Liver (tissue), 9 donors: Measurements from ENCODE around the gene TBC1D1. TPM values are rescaled to one million over a fixed set of nuclear protein-coding genes. Genes with fewer than 3 reads are reported as not detected.

Experiments used
- DNase-seq: peaks from one replicate; pipeline ENCODE4 v3.0.0-alpha.2; 2017; ENCODE audit warnings: low spot score
- H3K27ac ChIP-seq, 2 donors: one replicate each; pipeline ENCODE4 v1.7.0; 2013; ENCODE audit warnings: inconsistent platforms in 2 of 2, low read length in 2 of 2, control low read depth in 1 of 2, low read depth in 1 of 2, mild to moderate bottlenecking in 1 of 2
- H3K27me3 ChIP-seq, 4 donors: one replicate each; pipeline versions ENCODE4 v1.6.1 to v1.7.0; 2013; ENCODE audit warnings: low read length in 3 of 4, inconsistent platforms in 1 of 4, mild to moderate bottlenecking in 1 of 4, moderate library complexity in 1 of 4; ENCODE audit not compliant: control insufficient read depth in 4 of 4, insufficient read depth in 4 of 4
- H3K36me3 ChIP-seq, 4 donors: one replicate each; pipeline versions ENCODE4 v1.6.1 to v1.7.0; 2013; ENCODE audit warnings: low read length in 3 of 4, mild to moderate bottlenecking in 3 of 4, low read depth in 1 of 4, moderate library complexity in 1 of 4; ENCODE audit not compliant: control insufficient read depth in 4 of 4, insufficient read depth in 3 of 4
- H3K4me1 ChIP-seq, 4 donors: one replicate each; pipeline versions ENCODE4 v1.6.1 to v1.7.0; 2013; ENCODE audit warnings: low read length in 3 of 4, mild to moderate bottlenecking in 3 of 4, moderate library complexity in 1 of 4; ENCODE audit not compliant: control insufficient read depth in 4 of 4, insufficient read depth in 4 of 4
- H3K4me3 ChIP-seq, 3 donors: one replicate each; pipeline versions ENCODE4 v1.6.1 to v1.7.0; 2013; ENCODE audit warnings: low read length in 3 of 3, control low read depth in 1 of 3, low read depth in 1 of 3, mild to moderate bottlenecking in 1 of 3
- H3K9ac ChIP-seq, 2 donors: one replicate each; pipeline ENCODE4 v1.7.0; 2013; ENCODE audit warnings: low read length in 2 of 2, mild to moderate bottlenecking in 2 of 2, moderate library complexity in 2 of 2, control low read depth in 1 of 2, low read depth in 1 of 2
- H3K9me3 ChIP-seq, 4 donors: one replicate each; pipeline versions ENCODE4 v1.6.1 to v1.7.0; 2013; ENCODE audit warnings: low read length in 3 of 4; ENCODE audit not compliant: control insufficient read depth in 4 of 4
- ATF3 ChIP-seq: IDR thresholded peaks from 2 replicates; pipeline ENCODE4 v1.6.1; 2016; ENCODE audit warnings: antibody characterized with exemption
- CTCF ChIP-seq: fragments of 150-350 bp; IDR thresholded peaks from 2 replicates; pipeline ENCODE4 v1.5.1; 2017; ENCODE audit warnings: improper control_type of control experiment, low read depth, low read length; ENCODE audit not compliant: missing input control
- FOXA1 ChIP-seq: IDR thresholded peaks from 2 replicates; pipeline ENCODE4 v1.6.1; 2016; ENCODE audit warnings: antibody characterized with exemption
- FOXA2 ChIP-seq: IDR thresholded peaks from 2 replicates; pipeline ENCODE4 v1.6.1; 2016; ENCODE audit warnings: antibody characterized with exemption
- HNF4A ChIP-seq, 2 donors: conservative IDR thresholded peaks; 2 replicates each; pipeline ENCODE4 v1.6.1; 2016; ENCODE audit warnings: antibody characterized with exemption in 2 of 2, mild to moderate bottlenecking in 2 of 2
- JUND ChIP-seq, 2 donors: IDR thresholded peaks; 2 replicates each; pipeline ENCODE4 v1.6.1; 2016; ENCODE audit warnings: antibody characterized with exemption in 2 of 2
- MAX ChIP-seq: IDR thresholded peaks from 2 replicates; pipeline ENCODE4 v1.6.1; 2016; ENCODE audit warnings: antibody characterized with exemption
- NR2F2 ChIP-seq: IDR thresholded peaks from 2 replicates; pipeline ENCODE4 v1.6.1; 2016; ENCODE audit warnings: antibody characterized with exemption
- RXRA ChIP-seq, 2 donors: IDR thresholded peaks; 2 replicates each; pipeline ENCODE4 v1.6.1; 2017 to 2018; ENCODE audit warnings: antibody characterized with exemption in 2 of 2, mild to moderate bottlenecking in 1 of 2
- SP1 ChIP-seq: IDR thresholded peaks from 2 replicates; pipeline ENCODE4 v1.6.1; 2018; ENCODE audit warnings: antibody characterized with exemption, mild to moderate bottlenecking
- TAF1 ChIP-seq: conservative IDR thresholded peaks from 2 replicates; pipeline ENCODE4 v1.6.1; 2016; ENCODE audit warnings: antibody characterized with exemption, mild to moderate bottlenecking
- ZBTB33 ChIP-seq: IDR thresholded peaks from 2 replicates; pipeline ENCODE4 v1.6.1; 2016; ENCODE audit warnings: antibody characterized with exemption
- WGBS: extraction: QIAGEN DNeasy Blood & Tissue Kit; methylation state at CpG from one replicate; pipeline ENCODE4 v1.1.7; 2013; 5-methylcytosine and 5-hydroxymethylcytosine counted together
- polyA plus RNA-seq, 2 donors: library from polyadenylated mRNA; stranded (reverse) in 1 of 2; unstranded in 1 of 2; fragments of 200-250 nt in 1 of 2; fragments of >200 nt in 1 of 2; fragmentation: Nextera tagmentation in 1 of 2; extraction: Ambion mirVana in 1 of 2; gene quantifications; one replicate each; pipeline versions ENCODE4 v1.2.1 to v1.2.3, GENCODE V29; 2013 to 2015
- total RNA-seq, 2 donors: library from RNA; depleted of rRNA; stranded (reverse); fragments of >200 nt; gene quantifications; one replicate each; pipeline ENCODE4 v1.2.3, GENCODE V29; 2014
- donor health status: healthy.
- donor health status: healthy.
- donor health status: healthy.
- donor health status: healthy.
- donor health status: healthy.

TBC1D1 gene
- total and polyA plus RNA-seq, 4 donors = 15.6 to 41.4 (median 20.9) TPM

- Histone ChIP-seq H3K4me3 (no peak overlapping the region), H3K27ac (no peak overlapping the region), H3K9me3 (no peaks in the 10 kb centered on the region), H3K4me1 (peaks cover 0 to 4% (median 0%) of the 10 kb centered on the region in 4 donors), H3K9ac (no peak overlapping the region), H3K36me3 (peaks cover 7 to 48% (median 25%) of the 10 kb centered on the region in 4 donors), H3K27me3 (no peaks in the 10 kb centered on the region)
- 93% methylated on average over 4 of the region's 4 CpGs for WGBS
- no peak for DNase-seq
- TF ChIP-seq JUND (IDR thresholded peaks at IDR 0.05) (no peak), TAF1 (no peak), HNF4A (conservative IDR thresholded peaks at IDR 0.05) (no peak), FOXA1 (no peak), CTCF (no peak), ATF3 (no peak), ZBTB33 (no peak), SP1 (no peak)
Observed at GRCh38 chr4:37845201-37845600, 45.7 kb upstream of the TBC1D1 start.

- no peak overlapping the region for H3K9ac ChIP-seq
- H3K27me3 ChIP-seq = no peaks in the 10 kb centered on the region
- H3K4me1 ChIP-seq = peaks cover 0 to 4% (median 0%) of the 10 kb centered on the region in 4 donors
- WGBS = 74% methylated on average over 5 of the region's 5 CpGs
- H3K36me3 ChIP-seq = peaks cover 1 to 39% (median 25%) of the 10 kb centered on the region in 4 donors
- H3K27ac ChIP-seq = no peak overlapping the region
- TF ChIP-seq ZBTB33 = no peak
- no peak for TF ChIP-seq FOXA2
- TF ChIP-seq RXRA (IDR thresholded peaks at IDR 0.05) = no peak
- no peak overlapping the region for H3K4me3 ChIP-seq
- no peak for DNase-seq
- H3K9me3 ChIP-seq = no peaks in the 10 kb centered on the region
Observed at GRCh38 chr4:37847311-37847884, 43.5 kb upstream of the TBC1D1 start.

- no peaks in the 10 kb centered on the region for H3K9me3 ChIP-seq
- no peaks in the 10 kb centered on the region for H3K27me3 ChIP-seq
- no peak overlapping the region for H3K4me3 ChIP-seq
- no peak overlapping the region for H3K9ac ChIP-seq
- WGBS = 87% methylated on average over 2 of the region's 2 CpGs
- H3K36me3 ChIP-seq = peaks cover 1 to 27% (median 16%) of the 10 kb centered on the region in 4 donors
- H3K27ac ChIP-seq = no peak overlapping the region
- DNase-seq = no peak
- TF ChIP-seq NR2F2 (no peak), JUND (IDR thresholded peaks at IDR 0.05) (no peak), MAX (no peak), FOXA1 (no peak)
- H3K4me1 ChIP-seq = no peaks in the 10 kb centered on the region
Observed at GRCh38 chr4:37852376-37852775, 38.5 kb upstream of the TBC1D1 start.
